ENCODE results near the gene ZNRF3. TPM values are rescaled to one million over a fixed set of nuclear protein-coding genes. Genes with fewer than 3 reads are reported as not detected.
A peak's percentile ranks its signal among the peaks of the same experiment; 100 is the strongest.

The ZNRF3 gene
- 8.1 and 9.4 TPM in 2 replicates for total RNA-seq (2014; rRNA removed)
- percentile 61 among the genes with signal in this experiment for Bru-seq, nascent RNA
- BruChase-seq, experiment 1, labeled RNA remaining after a 6-hour chase, result percentile 65 among the genes with signal in this experiment
- BruChase-seq, experiment 2, labeled RNA remaining after a 2-hour chase, result percentile 64 among the genes with signal in this experiment
- long read RNA-seq, full-length matches to known transcripts, result 11 of 29 reads
- long read RNA-seq, partial matches to known transcripts, result 11 of 29 reads
- long read RNA-seq, other reads (novel, unspliced or antisense), result 7 of 29 reads

GRCh38 chr22:28882878-28883656 is at the start of gene ZNRF3:
Gene ZNRF3 (plus strand): TSS chr22:28883572. CDS start chr22:28883767, 195 bp downstream.
- CTCF ChIA-PET, result no interaction called here
- intact Hi-C loops (cut with micrococcal nuclease), result loop anchor here (2.0 to 10.0 kb wide), 2 partner anchors 92 to 158 kb away; no protein-coding TSS in a partner anchor
- Histone ChIP-seq H3K27ac (ENCODE audit: low read length) (peak within 1 kb of the TSS; percentile 31), H3K36me3 (ENCODE audit: low read depth, low read length) (no peaks in the 10 kb centered on the region), H3K79me2 (ENCODE audit: low read length) (peaks cover 40% of the 10 kb centered on the region), H3K4me1 (ENCODE audit: insufficient read depth, low read length) (peaks cover 28% of the 10 kb centered on the region), H3F3A (ENCODE audit: low read length, unreplicated experiment) (no peaks in the 10 kb centered on the region), H3K4me2 (ENCODE audit: low read length) (peak within 1 kb of the TSS; percentile 99), H2AFZ (ENCODE audit: low read length) (peak within 1 kb of the TSS; percentile 96), H3K9ac (ENCODE audit: low read length) (peak within 1 kb of the TSS; percentile 82), H3K4me3 (ENCODE audit: low read length) (peak within 1 kb of the TSS; percentile 93), H4K20me1 (ENCODE audit: low read length) (peaks cover 31% of the 10 kb centered on the region), H3K27me3 (ENCODE audit: low read length) (no peaks in the 10 kb centered on the region), H3K9me3 (ENCODE audit: low read length) (no peaks in the 10 kb centered on the region), H3K9me2 (replicated peaks; ENCODE audit: low read length) (no peaks in the 10 kb centered on the region)
- POLR2A ChIA-PET (ENCODE audit: unreplicated experiment), result interaction anchor here (0.5 to 0.7 kb wide), 5 partner anchors 15 to 173 kb away, joined by 3 to 27 read pairs (median 4); no protein-coding TSS in a partner anchor
- BruUV-seq (replicated peaks), result no TSS peak
- TF ChIP-seq EZH2 (IDR thresholded peaks at IDR 0.05; ENCODE audit: low read length, unreplicated experiment) (no peak), CTCF (conservative IDR thresholded peaks at IDR 0.05; ENCODE audit: low read depth, low read length) (no peak), EZH2phosphoT487 (IDR thresholded peaks at IDR 0.05; ENCODE audit: borderline replicate concordance, low read length) (no peak)
- DNase-seq (peak; percentile 83), ATAC-seq (peak; percentile 67)

GRCh38 chr22:28835630-28836189 is 47.7 kb upstream of the ZNRF3 start:
- ATAC-seq (no peak), DNase-seq (no peak)
- Histone ChIP-seq H3K79me2 (ENCODE audit: low read length) (no peaks in the 10 kb centered on the region), H3K4me2 (ENCODE audit: low read length) (no peak overlapping the region), H3F3A (ENCODE audit: low read length, unreplicated experiment) (no peaks in the 10 kb centered on the region), H3K4me3 (ENCODE audit: low read length) (no peak overlapping the region), H3K9me3 (ENCODE audit: low read length) (no peaks in the 10 kb centered on the region), H3K9me2 (replicated peaks; ENCODE audit: low read length) (no peaks in the 10 kb centered on the region), H3K27ac (ENCODE audit: low read length) (no peak overlapping the region), H3K9ac (ENCODE audit: low read length) (no peak overlapping the region), H4K20me1 (ENCODE audit: low read length) (no peaks in the 10 kb centered on the region), H3K27me3 (ENCODE audit: low read length) (no peaks in the 10 kb centered on the region), H2AFZ (ENCODE audit: low read length) (no peak overlapping the region), H3K36me3 (ENCODE audit: low read depth, low read length) (no peaks in the 10 kb centered on the region), H3K4me1 (ENCODE audit: insufficient read depth, low read length) (no peaks in the 10 kb centered on the region)
- CTCF ChIA-PET, result no interaction called here
- BruUV-seq (replicated peaks), result no TSS peak
- intact Hi-C loops (cut with micrococcal nuclease), result no loop called here
- POLR2A ChIA-PET (ENCODE audit: unreplicated experiment), result no interaction called here
- no peak for TF ChIP-seq CTCF (conservative IDR thresholded peaks at IDR 0.05; ENCODE audit: low read depth, low read length)
- no peak for TF ChIP-seq EZH2 (IDR thresholded peaks at IDR 0.05; ENCODE audit: low read length, unreplicated experiment)
- no peak for TF ChIP-seq EZH2phosphoT487 (IDR thresholded peaks at IDR 0.05; ENCODE audit: borderline replicate concordance, low read length)
